HepG2 (cell line): ENCODE measurements around the gene GBP1. TPM values are rescaled to one million over a fixed set of nuclear protein-coding genes. Genes with fewer than 3 reads are reported as not detected.

Source experiments
- EED ChIP-seq: sonication (generic); formaldehyde crosslinking; IDR thresholded peaks from 2 replicates; pipeline ENCODE4 v1.5.0; 2020; ENCODE audit warnings: mild to moderate bottlenecking, missing genetic modification reagents
- GFI1 ChIP-seq: sonication (generic); formaldehyde crosslinking; IDR thresholded peaks from 2 replicates; pipeline ENCODE4 v1.5.0; 2020; ENCODE audit warnings: missing genetic modification reagents, mild to moderate bottlenecking, borderline replicate concordance
- GPN1 ChIP-seq: sonication (generic); formaldehyde crosslinking; IDR thresholded peaks from 2 replicates; pipeline ENCODE4 v1.5.1; 2020; ENCODE audit warnings: missing genetic modification reagents, borderline replicate concordance
- HDAC1 ChIP-seq: sonication (generic); formaldehyde crosslinking; IDR thresholded peaks from 2 replicates; pipeline ENCODE4 v1.5.1; 2020; ENCODE audit warnings: mild to moderate bottlenecking, missing genetic modification reagents
- KLF11 ChIP-seq: IDR thresholded peaks from 2 replicates; pipeline ENCODE4 v1.6.1; 2016; ENCODE audit warnings: missing compliant biosample characterization
- MBD4 ChIP-seq: IDR thresholded peaks from 2 replicates; pipeline ENCODE4 v1.6.1; 2012; ENCODE audit warnings: low read length, inconsistent platforms, borderline replicate concordance
- MED13 ChIP-seq: sonication (generic); formaldehyde crosslinking; IDR thresholded peaks from 2 replicates; pipeline ENCODE4 v1.5.0; 2020; ENCODE audit warnings: missing genetic modification reagents
- NBN ChIP-seq: fragments of 450-650 bp; conservative IDR thresholded peaks from 2 replicates; pipeline ENCODE4 v1.6.1; 2017
- PATZ1 ChIP-seq: sonication (generic); formaldehyde crosslinking; IDR thresholded peaks from 2 replicates; pipeline ENCODE4 v1.4.0; 2020; ENCODE audit warnings: missing genetic modification reagents
- PRMT3 ChIP-seq: sonication (generic); formaldehyde crosslinking; IDR thresholded peaks from 2 replicates; pipeline ENCODE4 v1.8.1; 2022; ENCODE audit warnings: low read depth, mild to moderate bottlenecking, moderate library complexity, missing genetic modification reagents, borderline replicate concordance
- PTBP1 ChIP-seq: fragments of 200-400 bp; formaldehyde crosslinking; IDR thresholded peaks from 2 replicates; pipeline ENCODE4 v1.6.1; 2018; ENCODE audit warnings: low read length, low read depth; ENCODE audit not compliant: poor library complexity, severe bottlenecking
- SNAPC5 ChIP-seq: sonication (generic); formaldehyde crosslinking; IDR thresholded peaks from 2 replicates; pipeline ENCODE4 v1.8.1; 2023; ENCODE audit warnings: mild to moderate bottlenecking, missing genetic modification reagents, borderline replicate concordance
- TAF1 ChIP-seq: sonication (generic); formaldehyde crosslinking; IDR thresholded peaks from 2 replicates; pipeline ENCODE4 v1.4.0; 2020; ENCODE audit warnings: missing genetic modification reagents
- TEF ChIP-seq: sonication (generic); formaldehyde crosslinking; IDR thresholded peaks from 2 replicates; pipeline ENCODE4 v1.5.0; 2020; ENCODE audit warnings: missing genetic modification reagents
- ZMYM3 ChIP-seq: sonication (generic); formaldehyde crosslinking; IDR thresholded peaks from 2 replicates; pipeline ENCODE4 v1.5.1; 2020; ENCODE audit warnings: mild to moderate bottlenecking, missing genetic modification reagents
- ZNF407 ChIP-seq: sonication (generic); formaldehyde crosslinking; IDR thresholded peaks from one replicate; pipeline ENCODE4 v1.5.1; 2020; ENCODE audit warnings: mild to moderate bottlenecking, missing genetic modification reagents; ENCODE audit errors: not compliant biosample characterization
- ZNF616 ChIP-seq: sonication (generic); formaldehyde crosslinking; IDR thresholded peaks from 2 replicates; pipeline ENCODE4 v1.5.0; 2020; ENCODE audit warnings: low read depth, mild to moderate bottlenecking, missing genetic modification reagents
- ZNF746 ChIP-seq: sonication (generic); formaldehyde crosslinking; IDR thresholded peaks from 2 replicates; pipeline ENCODE4 v1.8.0; 2022; ENCODE audit warnings: mild to moderate bottlenecking, missing genetic modification reagents
- ZNF773 ChIP-seq: sonication (generic); formaldehyde crosslinking; IDR thresholded peaks from 2 replicates; pipeline ENCODE4 v1.4.0; 2020; ENCODE audit warnings: missing genetic modification reagents, borderline replicate concordance
- polyA plus RNA-seq, 8 experiments: library from polyadenylated mRNA; depleted of rRNA in 3 of 8; stranded (reverse) in 7 of 8; unstranded in 1 of 8; fragments of >200 nt; fragmentation: Illumina TruSeq in 4 of 8; extraction: Trizol in 4 of 8; gene quantifications; 2 replicates each; pipeline versions ENCODE4 v1.2.1 to v1.2.3, GENCODE V29; 2011 to 2016; ENCODE audit warnings: low read depth in 4 of 8, missing spikeins in 1 of 8, mixed read lengths in 1 of 8; ENCODE audit not compliant: insufficient read depth in 1 of 8
- total RNA-seq, 5 experiments: library from RNA; depleted of rRNA; stranded (reverse); fragments of >200 nt; fragmentation: Illumina TruSeq; extraction: Trizol; gene quantifications; 2 replicates each; pipeline ENCODE4 v1.2.3, GENCODE V29; 2016; ENCODE audit warnings: low read depth in 1 of 5

GBP1 gene
- total and polyA plus RNA-seq, 2 of the 13 experiments (the other 11 are each of a cell fraction or from before 2014, with no cell fraction given) = 0.62 to 2.3 TPM

DNA sequence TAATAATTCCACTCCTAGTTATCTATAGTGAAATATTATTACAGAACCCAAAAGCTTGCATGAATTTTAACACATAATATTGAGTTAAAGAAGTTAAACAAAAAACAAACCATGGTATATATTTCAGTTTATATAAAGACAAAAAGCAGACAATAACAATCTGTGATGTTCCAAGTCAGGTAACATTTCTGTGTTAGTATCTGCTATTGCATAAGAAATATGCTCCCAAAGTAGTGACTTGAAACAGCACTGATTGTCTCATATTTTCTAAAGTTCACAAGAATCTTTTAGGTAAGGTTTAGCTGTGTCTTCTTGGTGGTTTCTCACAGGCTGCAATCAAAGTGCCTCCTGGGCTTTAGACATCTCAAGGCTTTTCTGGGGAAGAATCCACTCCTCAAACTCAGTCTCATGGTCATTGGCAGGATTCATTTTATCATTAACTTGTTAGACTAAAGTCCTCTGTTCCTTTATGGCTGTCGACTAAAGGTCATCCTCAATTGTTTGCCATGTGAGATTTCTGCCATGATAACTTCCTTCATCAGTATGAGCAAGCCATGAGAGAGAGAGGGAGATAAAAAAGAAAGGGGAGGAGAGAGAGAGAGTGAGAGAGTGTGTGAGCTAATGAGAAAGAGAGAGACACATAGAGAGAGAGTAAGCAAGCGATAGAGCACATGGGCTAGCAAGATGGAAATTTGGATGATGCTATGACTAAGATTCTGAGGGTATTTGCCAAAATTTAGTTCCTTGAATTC, 19.9 kb downstream of the GBP1 start (continued):
- TF ChIP-seq PATZ1 (CRISPR knock-in tag) (peak; percentile 25; the same call in 1 of the 2 replicates), MBD4 (no peak), ZNF407 (CRISPR knock-in tag) (no peak), TEF (no peak), PTBP1 (no peak), KLF11 (CRISPR knock-in tag) (no peak), NBN (no peak), MED13 (no peak), EED (CRISPR knock-in tag) (no peak), TAF1 (CRISPR knock-in tag) (no peak), ZMYM3 (peak; percentile 29; the same call in 1 of the 2 replicates), PRMT3 (CRISPR knock-in tag) (no peak), ZNF616 (no peak), ZNF773 (CRISPR knock-in tag) (no peak), GFI1 (peak; percentile 93), HDAC1 (CRISPR knock-in tag) (peak; percentile 66; the same call in 1 of the 2 replicates), ZNF746 (CRISPR knock-in tag) (no peak), GPN1 (CRISPR knock-in tag) (no peak), SNAPC5 (CRISPR knock-in tag) (no peak)
